GM23338 (cell line): ENCODE results near the gene KRTAP4-6. TPM values are rescaled to one million over a fixed set of nuclear protein-coding genes. Genes with fewer than 3 reads are reported as not detected.

Experiments
- ATAC-seq: fragments of 200-7000 bp; cut with Tn5 transposase; 3 replicates; pipeline ENCODE4 v1.9.1; 2020
- DNase-seq: peaks from one replicate; pipeline ENCODE4 v3.0.0-alpha.2; 2015; ENCODE audit warnings: low spot score
- H2AFZ ChIP-seq: fragments of 200-600 bp; sonication (generic); 2 replicates; pipeline ENCODE4 v1.8.0; 2016; ENCODE audit warnings: antibody characterized with exemption, mild to moderate bottlenecking, moderate library complexity
- H3F3A ChIP-seq: fragments of 200-600 bp; sonication (generic); replicated peaks from 2 replicates; pipeline ENCODE4 v1.8.0; 2017; ENCODE audit warnings: antibody characterized with exemption, mixed run types, low read depth
- H3K27ac ChIP-seq: fragments of 200-600 bp; sonication (generic); 2 replicates; pipeline ENCODE4 v1.6.1; 2016; ENCODE audit warnings: low read depth
- H3K27me3 ChIP-seq: fragments of 200-600 bp; sonication (generic); 2 replicates; pipeline ENCODE4 v1.8.0; 2016; ENCODE audit warnings: mild to moderate bottlenecking, mixed run types, moderate library complexity; ENCODE audit not compliant: insufficient read depth
- H3K36me3 ChIP-seq: fragments of 200-600 bp; sonication (generic); 2 replicates; pipeline ENCODE4 v1.8.0; 2016; ENCODE audit warnings: mild to moderate bottlenecking; ENCODE audit not compliant: insufficient read depth
- H3K4me1 ChIP-seq: fragments of 200-600 bp; sonication (generic); 2 replicates; pipeline ENCODE4 v1.8.0; 2016; ENCODE audit warnings: mild to moderate bottlenecking, moderate library complexity; ENCODE audit not compliant: insufficient read depth
- H3K4me2 ChIP-seq: fragments of 200-600 bp; sonication (generic); 2 replicates; pipeline ENCODE4 v1.7.1; 2017; ENCODE audit warnings: mixed run types
- H3K4me3 ChIP-seq: fragments of 200-600 bp; sonication (generic); 2 replicates; pipeline ENCODE4 v1.6.1; 2016; ENCODE audit warnings: mixed run types
- H3K79me2 ChIP-seq: fragments of 200-600 bp; sonication (generic); replicated peaks from 2 replicates; pipeline ENCODE4 v1.8.0; 2017; ENCODE audit warnings: mild to moderate bottlenecking; ENCODE audit not compliant: insufficient read depth
- H3K9me2 ChIP-seq: fragments of 200-600 bp; sonication (generic); 2 replicates; pipeline ENCODE4 v1.8.0; 2017; ENCODE audit not compliant: insufficient read depth
- H4K20me1 ChIP-seq: fragments of 200-600 bp; sonication (generic); replicated peaks from 2 replicates; pipeline ENCODE4 v1.8.0; 2017; ENCODE audit warnings: mild to moderate bottlenecking; ENCODE audit not compliant: insufficient read depth
- H3K27ac Mint-ChIP-seq: 2 replicates; pipeline ENCODE4 v1.8.0; 2020; ENCODE audit warnings: inconsistent platforms, mild to moderate bottlenecking, moderate library complexity, mixed read lengths
- H3K27me3 Mint-ChIP-seq: 3 replicates; pipeline ENCODE4 v1.8.0; 2022; ENCODE audit warnings: low read depth, mild to moderate bottlenecking, moderate library complexity, mixed read lengths, inconsistent platforms; ENCODE audit not compliant: insufficient read depth, poor library complexity
- H3K36me3 Mint-ChIP-seq: 3 replicates; pipeline ENCODE4 v1.8.0; 2021; ENCODE audit warnings: low read depth, mild to moderate bottlenecking, inconsistent platforms, moderate library complexity, mixed read lengths
- H3K4me1 Mint-ChIP-seq: 3 replicates; pipeline ENCODE4 v1.8.0; 2020; ENCODE audit warnings: mild to moderate bottlenecking, inconsistent platforms, mixed read lengths
- H3K4me3 Mint-ChIP-seq: 3 replicates; pipeline ENCODE4 v1.8.0; 2021; ENCODE audit warnings: moderate library complexity, mild to moderate bottlenecking, inconsistent platforms, mixed read lengths
- H3K9me3 Mint-ChIP-seq: 3 replicates; pipeline ENCODE4 v1.8.0; 2020; ENCODE audit warnings: moderate library complexity, mild to moderate bottlenecking, inconsistent platforms, mixed read lengths
- CREB1 ChIP-seq: fragments of 250-450 bp; sonication (Bioruptor Pico); IDR thresholded peaks from 2 replicates; pipeline ENCODE4 v1.5.0; 2020; ENCODE audit warnings: low read depth, mild to moderate bottlenecking, moderate library complexity
- CTCF ChIP-seq, 2 experiments: fragments of 200-600 bp in 1 of 2; sonication (generic) in 1 of 2; conservative IDR thresholded peaks; 2 replicates each; pipeline versions ENCODE4 v1.5.1 to v1.6.1; 2016 to 2017; ENCODE audit warnings: antibody characterized with exemption in 2 of 2, low read depth in 2 of 2, mild to moderate bottlenecking in 2 of 2, moderate library complexity in 1 of 2
- ETS1 ChIP-seq: IDR thresholded peaks from 2 replicates; pipeline ENCODE4 v1.6.1; 2016; ENCODE audit warnings: antibody characterized with exemption
- EZH2 ChIP-seq: fragments of 200-600 bp; sonication (generic); IDR thresholded peaks from one replicate; pipeline ENCODE4 v1.8.0; 2017; ENCODE audit warnings: antibody characterized with exemption, mild to moderate bottlenecking, low read depth; ENCODE audit not compliant: unreplicated experiment
- EZH2phosphoT487 ChIP-seq: fragments of 200-600 bp; sonication (generic); IDR thresholded peaks from one replicate; pipeline ENCODE4 v1.8.1; 2018; ENCODE audit warnings: antibody characterized with exemption; ENCODE audit not compliant: unreplicated experiment
- JUNB ChIP-seq: IDR thresholded peaks from one replicate; pipeline ENCODE4 v1.6.1; 2016; ENCODE audit warnings: antibody characterized with exemption; ENCODE audit not compliant: unreplicated experiment
- NANOG ChIP-seq: IDR thresholded peaks from 2 replicates; pipeline ENCODE4 v1.6.1; 2016; ENCODE audit warnings: antibody characterized with exemption, borderline replicate concordance
- POLR2AphosphoS5 ChIP-seq: IDR thresholded peaks from 2 replicates; pipeline ENCODE4 v1.6.1; 2016; ENCODE audit warnings: antibody characterized with exemption, low read depth
- REST ChIP-seq: IDR thresholded peaks from one replicate; pipeline ENCODE4 v1.6.1; 2018; ENCODE audit warnings: antibody characterized with exemption; ENCODE audit not compliant: unreplicated experiment
- STAT1 ChIP-seq: IDR thresholded peaks from one replicate; pipeline ENCODE4 v1.6.1; 2016; ENCODE audit warnings: antibody characterized with exemption; ENCODE audit not compliant: unreplicated experiment
- ZNF114 ChIP-seq: fragments of 250-450 bp; sonication (Bioruptor Pico); IDR thresholded peaks from 2 replicates; pipeline ENCODE4 v1.5.0; 2020; ENCODE audit warnings: mild to moderate bottlenecking, moderate library complexity
- ZNF331 ChIP-seq: fragments of 250-450 bp; sonication (Bioruptor Pico); IDR thresholded peaks from 2 replicates; pipeline ENCODE4 v1.5.0; 2020; ENCODE audit warnings: low read depth, mild to moderate bottlenecking, moderate library complexity
- ZNF462 ChIP-seq: fragments of 250-450 bp; sonication (Bioruptor Pico); IDR thresholded peaks from 2 replicates; pipeline ENCODE4 v1.5.0; 2020; ENCODE audit warnings: mild to moderate bottlenecking, moderate library complexity
- polyA plus RNA-seq: library from polyadenylated mRNA; unstranded; fragments of >200 nt; fragmentation: Nextera tagmentation; extraction: Ambion mirVana; gene quantifications from 2 replicates; pipeline ENCODE4 v1.2.1, GENCODE V29; 2016
- total RNA-seq: library from RNA; depleted of rRNA; stranded (reverse); fragments of >200 nt; shearing (Covaris generic); gene quantifications from 2 replicates; pipeline ENCODE4 v1.2.3, GENCODE V29; 2014

The KRTAP4-6 gene
- total and polyA plus RNA-seq, 2 experiments from 2014 or later, result not detected

- H3K27me3 Mint-ChIP-seq, result peaks cover 5% of the 10 kb centered on the region
- Histone ChIP-seq H3K9me2 (no peaks in the 10 kb centered on the region), H3F3A (no peaks in the 10 kb centered on the region), H2AFZ (no peak within 1 kb of the TSS), H3K79me2 (no peaks in the 10 kb centered on the region), H3K27ac (no peak within 1 kb of the TSS), H3K4me1 (no peaks in the 10 kb centered on the region), H3K4me2 (no peak within 1 kb of the TSS), H3K4me3 (no peak within 1 kb of the TSS), H4K20me1 (no peaks in the 10 kb centered on the region; the same call in 1 of the 2 replicates), H3K36me3 (no peaks in the 10 kb centered on the region), H3K27me3 (no peaks in the 10 kb centered on the region)
- ATAC-seq (no peak), DNase-seq (no peak)
- no peaks in the 10 kb centered on the region for H3K4me1 Mint-ChIP-seq
- no peak within 1 kb of the TSS for H3K4me3 Mint-ChIP-seq
- TF ChIP-seq REST (no peak), CREB1 (no peak), EZH2 (no peak), POLR2AphosphoS5 (no peak), NANOG (no peak), EZH2phosphoT487 (no peak), STAT1 (no peak), ZNF331 (CRISPR knock-in tag) (no peak), ETS1 (no peak), ZNF462 (CRISPR knock-in tag) (no peak), JUNB (no peak), ZNF114 (CRISPR knock-in tag) (no peak), CTCF (conservative IDR thresholded peaks at IDR 0.05; ENCODE audit: low read depth in 2 of 2) (no peak)
- no peak within 1 kb of the TSS for H3K27ac Mint-ChIP-seq
- no peaks in the 10 kb centered on the region for H3K36me3 Mint-ChIP-seq
- no peaks in the 10 kb centered on the region for H3K9me3 Mint-ChIP-seq
Observed at GRCh38 chr17:41177727-41178271, 37.5 kb upstream of the KRTAP4-6 start, which contains the start of gene KRTAP4-2. Gene KRTAP4-2, minus strand, starts transcription at chr17:41178221. Its CDS starts 57 bp downstream, at chr17:41178164.
